ENCODE data around the gene OR5K1.

The OR5K1 gene

GRCh38 chr3:98462901-98463300, at the start of gene OR5K1:
Gene OR5K1, plus strand, starts transcription at chr3:98463201. Its CDS starts 6,376 bp downstream, at chr3:98469577.
- FAIRE-seq = no peak

GRCh38 chr3:98432575-98432974, 30.4 kb upstream of the OR5K1 start:
- FAIRE-seq = no peak

DNA sequence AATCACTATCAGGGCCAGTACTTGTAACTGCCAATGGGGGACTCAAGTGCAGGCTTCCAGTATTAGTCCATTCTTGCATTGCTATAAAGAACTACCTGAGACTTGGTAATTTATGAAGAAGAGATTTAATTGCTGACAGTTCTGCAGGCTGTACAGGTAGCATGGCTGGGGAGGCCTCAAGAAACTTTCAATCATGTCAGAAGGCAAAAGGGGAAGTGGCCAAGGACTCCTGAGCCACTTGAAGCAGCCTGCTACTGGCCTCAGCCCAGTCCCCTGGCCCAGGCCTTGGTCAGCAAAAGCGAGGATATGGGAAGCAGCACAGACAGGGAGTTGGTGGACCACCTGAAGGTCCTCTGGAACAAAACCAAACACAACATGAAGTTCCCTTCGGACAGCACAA, 29.2 kb upstream of the OR5K1 start:
- no peak for FAIRE-seq

DNA sequence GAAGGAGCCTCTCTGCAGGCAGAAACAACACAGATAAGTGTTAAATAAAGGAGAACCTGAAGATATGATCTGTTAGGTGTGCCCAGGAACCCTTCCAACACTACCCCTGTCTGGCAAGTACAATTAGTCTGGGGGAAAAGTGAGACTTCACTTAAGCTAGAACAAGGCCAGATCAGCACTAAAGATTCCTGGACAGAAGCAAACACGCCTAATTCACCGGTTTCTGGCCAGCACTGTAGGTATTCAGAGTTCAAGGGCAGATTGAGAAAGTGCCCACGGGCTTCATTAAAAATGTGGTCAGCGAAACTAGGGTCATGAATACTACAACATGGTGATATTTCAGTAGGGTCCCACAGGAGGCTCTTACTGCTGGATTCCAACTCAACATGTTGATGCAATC, 28.6 kb upstream of the OR5K1 start:
- no peak for FAIRE-seq

- no peak for FAIRE-seq
Measured at GRCh38 chr3:98440283-98440682, 22.7 kb upstream of the OR5K1 start.

DNA sequence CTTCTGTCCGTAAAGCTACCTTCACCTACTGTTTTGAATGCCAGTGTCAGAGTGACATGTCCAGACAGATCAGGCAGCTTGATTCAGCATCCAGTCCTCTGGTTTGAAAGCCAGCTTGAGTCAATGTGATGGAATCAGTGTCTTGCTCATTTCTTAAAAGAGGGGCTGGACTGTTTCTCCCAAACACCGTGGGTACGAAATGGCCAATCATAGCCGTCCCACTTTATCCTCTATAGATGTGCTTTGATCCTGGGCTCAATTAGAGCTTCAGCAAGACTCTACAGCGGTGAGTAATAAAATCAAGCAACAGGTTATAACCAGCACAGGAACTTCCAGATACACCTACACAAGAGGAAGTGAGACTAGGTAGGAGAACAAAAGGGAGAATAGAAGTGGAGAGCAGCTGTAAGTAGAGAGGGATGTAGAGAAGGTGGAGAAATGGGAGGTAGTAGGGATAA, 17.0 kb upstream of the OR5K1 start:
- no peak for FAIRE-seq

GRCh38 chr3:98449606-98450193, 13.3 kb upstream of the OR5K1 start:
- no peak for FAIRE-seq

DNA sequence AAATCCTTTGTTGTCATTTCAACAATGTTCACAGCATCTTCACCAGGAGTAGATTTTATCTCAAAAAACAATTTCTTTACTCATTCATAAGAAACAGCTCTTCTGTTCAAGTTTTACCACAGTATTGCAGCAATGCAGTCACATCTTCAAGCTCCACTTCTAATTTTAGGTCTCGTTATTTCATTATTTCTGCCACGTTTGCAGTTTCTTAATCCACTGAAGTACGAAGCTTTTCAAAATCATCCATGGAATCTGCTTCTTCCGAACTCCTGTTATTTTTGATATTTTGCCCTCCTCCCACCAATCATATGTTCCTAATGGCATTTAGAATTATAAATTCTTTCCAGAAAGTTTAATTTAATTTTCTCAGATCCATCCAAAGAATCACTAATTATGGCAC, 12.6 kb upstream of the OR5K1 start:
- FAIRE-seq = no peak

GRCh38 chr3:98453827-98454226, 9.2 kb upstream of the OR5K1 start:
- no peak for FAIRE-seq

GRCh38 chr3:98454929-98455328, 8.1 kb upstream of the OR5K1 start:
- no peak for FAIRE-seq

- no peak for FAIRE-seq
Measured at GRCh38 chr3:98457543-98457942, 5.5 kb upstream of the OR5K1 start.

GRCh38 chr3:98460220-98460619, 2.8 kb upstream of the OR5K1 start:
- FAIRE-seq = no peak

DNA sequence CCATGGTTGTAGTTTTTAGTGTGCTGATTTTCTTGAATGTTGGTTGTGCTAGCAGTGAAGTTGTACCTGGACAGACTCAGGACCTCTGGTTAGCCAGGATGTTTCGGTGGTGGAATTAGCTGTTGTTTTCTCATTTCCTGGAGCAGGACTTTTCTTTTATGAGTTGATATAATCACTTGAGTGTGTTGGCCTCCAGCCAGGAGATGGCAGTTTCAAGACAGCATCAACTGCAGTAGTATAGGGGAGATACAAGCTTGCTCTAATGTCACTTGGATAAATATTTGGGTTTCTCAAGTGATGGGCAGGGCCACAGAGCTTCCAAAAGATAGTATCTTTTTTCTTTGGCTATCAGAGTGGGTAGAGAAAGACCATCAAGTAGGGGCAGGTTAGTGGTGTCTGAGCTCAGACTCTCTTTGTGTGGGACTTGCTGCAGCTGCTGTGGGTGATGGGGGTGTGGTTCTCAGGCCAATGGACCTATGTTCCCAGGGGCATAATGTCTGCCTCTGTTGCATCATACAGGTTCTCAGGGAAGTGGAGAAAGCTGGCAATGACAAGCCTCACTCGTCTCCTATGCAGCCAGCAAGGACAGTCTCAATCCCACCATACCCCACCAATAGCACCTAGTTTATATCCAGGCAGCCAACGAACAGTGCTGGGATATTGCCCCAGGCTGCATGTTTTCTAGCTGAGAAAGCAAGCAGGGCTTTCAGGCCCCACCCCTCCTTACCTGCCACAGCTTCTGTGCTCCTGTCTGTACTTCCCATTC, 19.9 kb downstream of the OR5K1 start:
- FAIRE-seq = no peak

DNA sequence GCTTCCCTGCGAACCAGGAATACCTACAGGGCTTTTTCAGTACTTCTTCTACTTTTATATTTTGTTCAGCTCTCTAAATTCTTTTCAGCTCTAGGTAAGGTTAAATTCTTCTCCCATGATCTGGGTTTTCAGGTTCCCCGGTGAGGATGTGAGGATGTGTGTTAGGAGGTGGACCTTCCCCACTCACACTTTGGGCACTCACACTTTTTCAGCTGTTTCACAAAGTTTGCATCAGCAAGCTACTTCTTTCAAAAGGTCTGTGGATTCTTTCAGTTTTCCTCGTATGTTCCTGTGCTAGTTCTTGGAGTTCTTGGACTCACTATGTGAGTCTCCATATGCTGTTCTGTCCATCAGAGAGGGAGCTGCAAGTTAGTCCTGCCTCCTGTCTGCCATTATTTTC, 20.6 kb downstream of the OR5K1 start:
- no peak for FAIRE-seq

DNA sequence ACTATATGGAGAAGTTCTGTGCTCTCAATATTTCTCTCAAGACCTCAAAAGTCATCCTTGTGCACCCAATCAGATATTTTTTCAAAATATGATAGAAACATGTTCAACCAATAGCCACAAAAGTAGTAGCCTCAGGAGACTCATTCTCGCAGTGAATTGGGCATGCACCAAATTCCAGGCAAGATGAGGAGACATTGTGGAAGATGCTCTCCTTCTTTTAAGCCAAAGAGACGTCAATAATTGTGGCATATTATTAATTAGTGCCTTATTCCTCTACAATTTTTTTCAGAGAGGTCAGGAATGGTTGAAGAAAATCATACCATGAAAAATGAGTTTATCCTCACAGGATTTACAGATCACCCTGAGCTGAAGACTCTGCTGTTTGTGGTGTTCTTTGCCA, 34.4 kb downstream of the OR5K1 start, which contains the start of gene OR5K2:
Gene OR5K2, plus strand, starts transcription at position 301 of the 400 bp plus-strand sequence. Its CDS starts 0 bp downstream, at position 301.
- FAIRE-seq = no peak

DNA sequence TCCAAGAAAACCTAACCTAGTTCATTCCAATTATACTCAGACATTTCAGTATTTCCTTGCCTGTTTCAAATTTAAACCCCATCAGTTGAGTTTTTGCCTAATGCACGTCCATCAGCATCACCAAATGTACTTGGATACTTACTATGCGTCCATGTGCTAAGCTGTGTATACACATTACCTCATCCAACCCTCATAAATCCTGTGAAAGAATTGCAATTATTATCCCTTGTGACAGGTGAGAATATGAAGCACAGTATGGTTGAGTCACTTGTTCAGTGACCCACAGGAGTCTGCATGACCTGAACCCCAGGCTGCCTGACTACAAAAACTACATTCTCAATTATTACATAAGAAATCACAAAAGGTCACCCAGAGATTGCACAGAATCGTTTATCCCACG, 37.0 kb downstream of the OR5K1 start:
- no peak for FAIRE-seq

GRCh38 chr3:98501270-98501669, 38.3 kb downstream of the OR5K1 start:
- FAIRE-seq = no peak

DNA sequence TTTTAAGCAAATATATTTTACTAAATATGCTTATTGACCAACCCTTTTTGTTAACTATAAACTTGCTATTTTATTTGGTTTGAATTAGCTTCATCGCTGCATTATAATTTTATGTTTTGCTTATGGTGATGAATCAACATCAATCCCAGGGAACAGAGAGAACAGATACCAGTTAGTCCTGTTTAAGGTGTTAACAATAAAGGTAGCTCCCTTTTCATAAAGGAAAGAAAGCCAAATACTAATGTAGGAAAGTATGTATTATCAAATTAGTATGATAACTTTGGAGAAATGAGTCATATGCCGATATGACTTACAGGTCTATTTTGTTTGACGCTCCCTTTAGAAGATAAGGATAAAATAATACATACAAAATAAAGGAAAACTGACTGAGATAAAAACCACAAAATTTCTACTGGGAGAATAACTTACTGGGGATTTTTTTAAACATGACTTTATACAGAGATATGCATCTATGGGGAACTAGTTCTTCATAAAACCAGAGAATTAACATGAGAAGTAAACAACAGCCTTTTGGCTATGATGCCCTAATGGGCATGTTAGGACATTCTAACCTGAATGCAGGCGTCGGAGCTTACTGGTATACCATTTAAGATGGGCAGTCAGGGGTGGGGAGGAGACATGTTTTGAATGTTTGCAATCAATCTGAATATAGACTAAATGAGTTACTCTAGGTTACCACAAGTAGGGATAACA, 39.0 kb downstream of the OR5K1 start:
- no peak for FAIRE-seq

- no peak for FAIRE-seq
Measured at GRCh38 chr3:98504539-98504938, 41.5 kb downstream of the OR5K1 start.

- FAIRE-seq = no peak
Measured at GRCh38 chr3:98508582-98508981, 45.6 kb downstream of the OR5K1 start.

DNA sequence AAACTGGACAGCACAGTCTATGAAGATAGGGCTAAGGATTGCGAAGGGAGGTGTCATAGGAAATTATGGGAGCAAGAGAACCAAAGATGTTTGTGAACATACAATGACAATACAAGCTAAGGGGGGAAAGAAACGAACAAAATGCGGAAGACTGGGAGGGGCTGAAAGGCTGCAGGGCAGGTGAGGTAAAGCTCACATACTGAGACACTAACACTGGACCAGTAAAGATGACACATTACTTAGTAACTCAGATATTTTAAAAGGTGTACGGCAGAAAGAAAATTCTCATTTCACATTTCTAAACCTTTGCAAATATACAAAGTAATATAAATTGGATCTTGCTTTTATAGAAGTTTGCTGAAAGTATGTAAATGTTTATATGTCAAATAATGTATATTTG, 49.6 kb downstream of the OR5K1 start:
- FAIRE-seq = no peak

DNA sequence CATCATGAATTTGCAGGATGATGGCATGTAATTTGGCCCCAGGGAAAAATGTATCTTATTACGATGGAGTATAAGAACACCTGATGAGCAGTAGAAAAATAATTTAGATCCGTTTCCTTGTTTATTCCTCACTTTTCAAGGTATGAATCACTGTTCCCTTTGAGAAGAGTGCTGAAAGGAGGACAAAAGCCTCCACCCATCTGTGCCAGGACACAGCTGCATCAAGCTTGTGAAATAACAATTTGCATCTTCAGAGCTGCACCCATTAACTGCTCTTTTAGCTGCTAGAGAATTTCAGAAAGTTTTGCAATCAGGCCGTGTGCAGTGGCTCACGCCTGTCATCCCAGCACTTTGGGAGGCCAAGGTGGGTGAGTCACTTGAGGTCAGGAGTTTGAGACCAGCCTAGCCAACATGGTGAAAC, 50.1 kb downstream of the OR5K1 start:
- no peak for FAIRE-seq

GRCh38 chr3:98513736-98514135, 50.7 kb downstream of the OR5K1 start:
- FAIRE-seq = no peak

DNA sequence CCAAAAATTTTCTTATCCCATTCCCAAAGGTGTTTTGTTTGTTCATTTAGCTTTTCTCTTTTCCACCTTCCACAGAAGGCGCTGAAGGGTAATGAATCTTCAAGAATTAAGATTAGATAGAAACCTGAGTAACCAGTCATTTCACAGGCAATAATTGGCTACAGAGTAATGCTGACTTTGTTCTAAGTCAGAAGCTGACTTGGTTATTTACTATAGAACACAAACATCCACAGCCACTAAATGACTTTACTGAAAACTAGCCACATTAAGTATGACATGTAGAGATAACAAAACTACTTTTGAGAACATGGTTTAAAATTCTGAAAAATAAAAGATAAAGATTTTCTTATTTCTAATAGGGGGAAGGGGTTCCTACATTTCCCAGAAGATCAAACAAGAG, 51.9 kb downstream of the OR5K1 start:
- no peak for FAIRE-seq
